ENCODE results near the gene ABHD2.

GRCh38 chr15:89211678-89212170 is 123.5 kb downstream of the ABHD2 start:
- no peak for TF ChIP-seq ZNF529 (tag by site-specific recombination; IDR thresholded peaks at IDR 0.05; ENCODE audit: insufficient replicate concordance)
- no peak for TF ChIP-seq ZNF548 (tag by site-specific recombination; IDR thresholded peaks at IDR 0.05)
- no peak for TF ChIP-seq ZNF362 (tag by site-specific recombination; IDR thresholded peaks at IDR 0.05)
- TF ChIP-seq ZNF37A (tag by site-specific recombination; IDR thresholded peaks at IDR 0.05), result no peak
- TF ChIP-seq REST (tag by site-specific recombination; IDR thresholded peaks at IDR 0.05), result no peak
- no peak for TF ChIP-seq ZNF335 (tag by site-specific recombination; conservative IDR thresholded peaks at IDR 0.05)
- TF ChIP-seq ZNF768 (tag by site-specific recombination; IDR thresholded peaks at IDR 0.05), result no peak
- no peak for TF ChIP-seq CTCF (tag by site-specific recombination; IDR thresholded peaks at IDR 0.05)
- no peak for TF ChIP-seq ZNF837 (tag by site-specific recombination; IDR thresholded peaks at IDR 0.05)
- TF ChIP-seq SETDB1 (IDR thresholded peaks at IDR 0.05; ENCODE audit: insufficient read length, low read length), result no peak
- TF ChIP-seq ZNF623 (tag by site-specific recombination; IDR thresholded peaks at IDR 0.05), result no peak
- no peak for TF ChIP-seq ZXDB (tag by site-specific recombination; IDR thresholded peaks at IDR 0.05)
- TF ChIP-seq ZNF140 (tag by site-specific recombination; IDR thresholded peaks at IDR 0.05), result no peak
- no peak for TF ChIP-seq ZBTB17 (tag by site-specific recombination; IDR thresholded peaks at IDR 0.05)

All from HEK293 (cell line).